Thymus (tissue), 11 donors: ENCODE results near the gene XPOT. TPM values are rescaled to one million over a fixed set of nuclear protein-coding genes. Genes with fewer than 3 reads are reported as not detected.

Experiments
- DNase-seq, 9 donors: peaks; one replicate each; pipeline ENCODE4 v3.0.0-alpha.2; 2013; ENCODE audit warnings: low spot score in 9 of 9, low read depth in 6 of 9, missing footprints in 1 of 9
- H3K27ac ChIP-seq, 2 donors: one replicate each; pipeline ENCODE4 v1.5.1; 2013; ENCODE audit warnings: control low read depth in 1 of 2, low read depth in 1 of 2, low read length in 1 of 2, mild to moderate bottlenecking in 1 of 2, moderate library complexity in 1 of 2
- H3K27me3 ChIP-seq, 2 donors: one replicate each; pipeline ENCODE4 v1.5.1; 2013; ENCODE audit warnings: low read length in 1 of 2; ENCODE audit not compliant: control insufficient read depth in 2 of 2, insufficient read depth in 1 of 2
- H3K36me3 ChIP-seq, 2 donors: one replicate each; pipeline ENCODE4 v1.5.1; 2013; ENCODE audit warnings: low read length in 1 of 2, mild to moderate bottlenecking in 1 of 2, moderate library complexity in 1 of 2; ENCODE audit not compliant: control insufficient read depth in 2 of 2, insufficient read depth in 2 of 2
- H3K4me1 ChIP-seq, 2 donors: one replicate each; pipeline ENCODE4 v1.5.1; 2013; ENCODE audit warnings: low read length in 2 of 2; ENCODE audit not compliant: control insufficient read depth in 2 of 2, insufficient read depth in 2 of 2
- H3K4me3 ChIP-seq, 2 donors: one replicate each; pipeline ENCODE4 v1.5.1; 2013; ENCODE audit warnings: low read length in 2 of 2, control low read depth in 1 of 2, mild to moderate bottlenecking in 1 of 2
- H3K9me3 ChIP-seq, 2 donors: one replicate each; pipeline ENCODE4 v1.5.1; 2013; ENCODE audit warnings: low read length in 1 of 2, mild to moderate bottlenecking in 1 of 2; ENCODE audit not compliant: control insufficient read depth in 2 of 2, insufficient read depth in 1 of 2
- WGBS: extraction: QIAGEN DNeasy Blood & Tissue Kit; methylation state at CpG from one replicate; pipeline ENCODE4 v1.1.7; 2013; 5-methylcytosine and 5-hydroxymethylcytosine counted together
- polyA plus RNA-seq: library from polyadenylated mRNA; stranded (reverse); fragments of 200-250 nt; gene quantifications from one replicate; pipeline ENCODE4 v1.2.3, GENCODE V29; 2013
- total RNA-seq: library from RNA; stranded (reverse); fragments of 120-200 nt; gene quantifications from one replicate; pipeline ENCODE4 v1.2.4, GENCODE V29; 2013
- donor health status: healthy.

Gene XPOT
- total and polyA plus RNA-seq, 2 donors = 24.6 to 42.8 TPM

DNA sequence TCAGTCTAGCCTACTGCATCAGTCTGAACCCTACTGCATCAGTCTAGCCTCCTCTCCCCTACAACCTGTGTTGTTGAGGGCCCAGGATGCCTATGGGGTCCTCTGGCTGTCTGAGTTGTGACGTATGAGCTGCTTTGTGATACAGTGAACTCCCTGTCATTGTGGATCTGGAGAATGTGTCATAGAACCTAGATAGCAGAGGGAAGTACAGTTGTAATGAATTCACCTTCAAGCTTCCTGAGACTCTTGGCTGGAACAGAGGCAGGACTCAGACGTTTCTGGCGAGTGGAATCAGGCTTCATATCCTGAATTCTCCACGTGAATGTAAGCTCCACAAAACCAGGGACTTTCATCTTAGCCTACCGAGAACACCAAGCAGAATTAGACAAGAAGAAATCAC lies 64.8 kb downstream of the XPOT start:
- H3K4me1 ChIP-seq = no peaks in the 10 kb centered on the region
- no peak overlapping the region for H3K4me3 ChIP-seq
- H3K36me3 ChIP-seq = peaks cover 0 to 7% of the 10 kb centered on the region in 2 donors
- no peaks in the 10 kb centered on the region for H3K27me3 ChIP-seq
- 86% methylated on average over 5 of the region's 5 CpGs for WGBS
- H3K9me3 ChIP-seq = no peaks in the 10 kb centered on the region
- DNase-seq = no peak
- H3K27ac ChIP-seq = no peak overlapping the region

- no peak for DNase-seq
- H3K27ac ChIP-seq = no peak overlapping the region
- H3K4me1 ChIP-seq = no peaks in the 10 kb centered on the region
- H3K9me3 ChIP-seq = no peaks in the 10 kb centered on the region
- no peaks in the 10 kb centered on the region for H3K27me3 ChIP-seq
- peaks cover 0 to 7% of the 10 kb centered on the region in 2 donors for H3K36me3 ChIP-seq
- H3K4me3 ChIP-seq = no peak overlapping the region
- WGBS = over 99% methylated on average over 2 of the region's 2 CpGs
Observed at GRCh38 chr12:64469455-64470142, 65.4 kb downstream of the XPOT start.

DNA sequence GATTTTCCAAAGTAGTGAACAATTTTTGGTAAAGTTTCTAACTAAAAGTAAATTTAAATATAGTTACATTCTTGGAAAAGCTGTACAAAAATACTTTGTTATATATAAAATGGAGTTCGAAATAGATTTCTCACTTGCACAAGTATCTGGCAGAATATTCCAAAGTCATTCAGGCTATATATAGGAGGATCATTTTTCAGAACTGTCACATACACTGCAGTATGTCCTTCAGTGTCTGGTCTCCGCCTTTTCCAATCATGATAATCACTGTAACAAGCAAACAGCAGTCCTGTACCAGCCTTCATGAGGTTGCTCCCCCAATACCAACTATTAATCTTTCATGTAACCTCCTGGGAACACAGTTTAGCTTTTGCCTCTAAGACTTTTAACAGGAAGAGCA lies 66.3 kb downstream of the XPOT start:
- no peak overlapping the region for H3K27ac ChIP-seq
- no peak for DNase-seq
- H3K36me3 ChIP-seq = peaks cover 3 to 7% of the 10 kb centered on the region in 2 donors
- H3K4me1 ChIP-seq = no peaks in the 10 kb centered on the region
- WGBS = 97% methylated on average over 2 of the region's 2 CpGs
- H3K27me3 ChIP-seq = no peaks in the 10 kb centered on the region
- no peak overlapping the region for H3K4me3 ChIP-seq
- H3K9me3 ChIP-seq = no peaks in the 10 kb centered on the region

DNA sequence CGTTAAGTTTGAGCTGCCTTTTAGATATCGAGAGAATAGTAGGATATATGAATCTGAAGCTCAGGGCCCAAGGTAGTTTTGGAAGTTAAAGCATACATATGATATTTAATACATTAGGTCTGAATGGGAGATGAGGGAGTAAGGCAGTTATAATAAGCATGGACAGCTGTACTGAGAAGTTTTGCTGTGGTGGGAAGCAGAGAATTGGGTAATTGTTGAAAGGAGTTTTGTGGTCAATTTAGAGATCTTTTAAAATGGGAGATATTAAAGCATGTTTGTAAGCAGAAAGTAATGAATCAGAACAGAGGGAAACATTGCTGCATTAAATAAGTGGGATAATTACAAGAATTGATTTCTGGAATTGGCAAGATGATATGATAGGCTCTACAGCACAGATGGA lies 69.0 kb downstream of the XPOT start:
- Histone ChIP-seq H3K4me3 (no peak overlapping the region), H3K9me3 (no peaks in the 10 kb centered on the region), H3K36me3 (peaks cover 3 to 7% of the 10 kb centered on the region in 2 donors), H3K27ac (no peak overlapping the region), H3K27me3 (no peaks in the 10 kb centered on the region), H3K4me1 (no peaks in the 10 kb centered on the region)
- no peak for DNase-seq
- 96% methylated on average over 2 of the region's 2 CpGs for WGBS

- no peak overlapping the region for H3K4me3 ChIP-seq
- DNase-seq = no peak
- WGBS = 98% methylated on average over 4 of the region's 4 CpGs
- H3K27ac ChIP-seq = no peak overlapping the region
- H3K9me3 ChIP-seq = no peaks in the 10 kb centered on the region
- no peaks in the 10 kb centered on the region for H3K27me3 ChIP-seq
- no peaks in the 10 kb centered on the region for H3K4me1 ChIP-seq
- peaks cover 3 to 4% of the 10 kb centered on the region in 2 donors for H3K36me3 ChIP-seq
Observed at GRCh38 chr12:64475518-64475917, 71.3 kb downstream of the XPOT start.

- 98% methylated on average over 2 of the region's 2 CpGs for WGBS
- H3K9me3 ChIP-seq = no peaks in the 10 kb centered on the region
- H3K27ac ChIP-seq = no peak overlapping the region
- no peaks in the 10 kb centered on the region for H3K27me3 ChIP-seq
- H3K36me3 ChIP-seq = peaks cover under 1 to 3% of the 10 kb centered on the region in 2 donors
- no peak overlapping the region for H3K4me3 ChIP-seq
- H3K4me1 ChIP-seq = no peaks in the 10 kb centered on the region
- DNase-seq = no peak
Observed at GRCh38 chr12:64476844-64477243, 72.7 kb downstream of the XPOT start.

DNA sequence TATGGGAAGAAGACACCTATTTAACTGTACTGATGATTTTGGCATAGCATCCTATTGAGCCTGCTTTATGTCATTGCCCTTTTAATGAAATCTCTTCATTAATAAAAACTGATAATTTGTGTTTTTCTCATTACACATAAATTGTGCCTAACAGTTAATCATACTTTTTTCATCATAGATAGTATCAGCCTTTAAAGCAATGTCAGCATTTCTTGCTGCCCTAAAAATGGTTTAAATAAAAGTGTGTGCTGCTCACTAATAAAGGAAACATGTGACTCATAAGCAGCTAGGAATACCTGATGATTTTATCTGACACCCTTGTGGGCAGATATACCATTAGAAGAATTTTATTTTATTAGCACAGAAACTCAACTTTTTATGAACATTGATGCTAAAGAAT lies 74.5 kb downstream of the XPOT start:
- DNase-seq = no peak
- H3K9me3 ChIP-seq = no peaks in the 10 kb centered on the region
- H3K27ac ChIP-seq = no peak overlapping the region
- H3K4me1 ChIP-seq = no peaks in the 10 kb centered on the region
- H3K4me3 ChIP-seq = no peak overlapping the region
- peaks cover 0 to 3% of the 10 kb centered on the region in 2 donors for H3K36me3 ChIP-seq
- H3K27me3 ChIP-seq = no peaks in the 10 kb centered on the region

DNA sequence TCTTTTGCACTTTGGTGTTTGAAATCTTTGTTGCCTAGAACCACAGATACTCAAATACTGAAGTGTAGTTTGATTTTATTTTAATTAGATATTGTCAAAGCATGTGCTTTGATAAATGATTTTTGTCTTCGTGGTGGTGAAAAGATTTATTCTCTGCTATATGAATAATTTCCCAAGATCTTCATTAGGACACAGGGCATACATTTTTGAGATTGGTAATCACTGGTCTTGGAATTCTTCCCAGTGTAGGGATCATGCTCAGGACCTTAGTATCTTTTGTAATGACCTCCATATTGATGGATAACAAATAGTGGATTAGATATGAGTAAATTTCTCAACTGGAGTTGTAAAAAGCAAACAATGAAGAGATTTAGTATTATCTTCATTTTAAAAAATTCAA lies 76.0 kb downstream of the XPOT start:
- H3K4me1 ChIP-seq = no peaks in the 10 kb centered on the region
- H3K9me3 ChIP-seq = no peaks in the 10 kb centered on the region
- DNase-seq = no peak
- H3K36me3 ChIP-seq = no peaks in the 10 kb centered on the region
- no peak overlapping the region for H3K27ac ChIP-seq
- H3K27me3 ChIP-seq = no peaks in the 10 kb centered on the region
- WGBS = 97% methylated on average over 1 of the region's 1 CpG
- no peak overlapping the region for H3K4me3 ChIP-seq

GRCh38 chr12:64486657-64487056 lies 82.5 kb downstream of the XPOT start:
- no peaks in the 10 kb centered on the region for H3K36me3 ChIP-seq
- no peak for DNase-seq
- 98% methylated on average over 3 of the region's 3 CpGs for WGBS

More at GRCh38 chr12:64486657-64487056, 82.5 kb downstream of the XPOT start:
- Histone ChIP-seq H3K27me3 (no peaks in the 10 kb centered on the region), H3K4me1 (no peaks in the 10 kb centered on the region), H3K27ac (no peak overlapping the region), H3K4me3 (no peak overlapping the region), H3K9me3 (no peaks in the 10 kb centered on the region)
